H9 (cell line): Measurements from ENCODE around the gene CENPP. TPM values are rescaled to one million over a fixed set of nuclear protein-coding genes. Genes with fewer than 3 reads are reported as not detected.

Experiments
- DNase-seq: peaks from one replicate; pipeline ENCODE4 v3.0.0-alpha.2; 2017
- H2AFZ ChIP-seq: one replicate; pipeline ENCODE4 v1.6.1; 2013; ENCODE audit warnings: mild to moderate bottlenecking, low read length, control low read depth, moderate library complexity
- H2AK5ac ChIP-seq: 2 replicates; pipeline ENCODE4 v1.6.1; 2013; ENCODE audit warnings: low read length, control low read depth, mixed read lengths; ENCODE audit not compliant: insufficient read length
- H2BK120ac ChIP-seq: one replicate; pipeline ENCODE4 v1.6.1; 2013; ENCODE audit warnings: low read depth, mild to moderate bottlenecking, low read length, control low read depth, inconsistent platforms; ENCODE audit not compliant: poor library complexity, severe bottlenecking
- H2BK12ac ChIP-seq: 2 replicates; pipeline ENCODE4 v1.6.1; 2013; ENCODE audit warnings: low read length, control low read depth, mixed read lengths, low read depth; ENCODE audit not compliant: insufficient read length
- H2BK15ac ChIP-seq: 2 replicates; pipeline ENCODE4 v1.6.1; 2013; ENCODE audit warnings: low read depth, low read length, control low read depth
- H2BK20ac ChIP-seq: one replicate; pipeline ENCODE4 v1.6.1; 2013; ENCODE audit warnings: low read depth, mild to moderate bottlenecking, low read length, control low read depth, inconsistent platforms; ENCODE audit not compliant: poor library complexity, severe bottlenecking
- H2BK5ac ChIP-seq: 2 replicates; pipeline ENCODE4 v1.6.1; 2013; ENCODE audit warnings: low read length, control low read depth, mixed read lengths; ENCODE audit not compliant: insufficient read length
- H3K14ac ChIP-seq: 2 replicates; pipeline ENCODE4 v1.6.1; 2013; ENCODE audit warnings: low read length, control low read depth; ENCODE audit not compliant: insufficient read depth
- H3K18ac ChIP-seq: 2 replicates; pipeline ENCODE4 v1.6.1; 2013; ENCODE audit warnings: low read depth, mild to moderate bottlenecking, mixed read lengths, low read length, control low read depth; ENCODE audit not compliant: insufficient read length
- H3K23ac ChIP-seq: 2 replicates; pipeline ENCODE4 v1.6.1; 2013; ENCODE audit warnings: low read length, control low read depth, mixed read lengths, low read depth; ENCODE audit not compliant: insufficient read length
- H3K23me2 ChIP-seq: 2 replicates; pipeline ENCODE4 v1.6.1; 2013; ENCODE audit warnings: low read depth, mild to moderate bottlenecking, mixed read lengths, low read length, control low read depth; ENCODE audit not compliant: insufficient read length, poor library complexity, severe bottlenecking
- H3K27ac ChIP-seq: 2 replicates; pipeline ENCODE4 v1.5.1; 2013; ENCODE audit warnings: low read length, control low read depth, mixed read lengths, low read depth; ENCODE audit not compliant: insufficient read length
- H3K27me3 ChIP-seq: 2 replicates; pipeline ENCODE4 v1.6.1; 2013; ENCODE audit warnings: low read length, control low read depth, inconsistent platforms; ENCODE audit not compliant: insufficient read depth
- H3K4ac ChIP-seq: 2 replicates; pipeline ENCODE4 v1.6.1; 2013; ENCODE audit warnings: low read depth, mild to moderate bottlenecking, control low read depth, inconsistent platforms, low read length, moderate library complexity
- H3K4me1 ChIP-seq: 2 replicates; pipeline ENCODE4 v1.6.1; 2013; ENCODE audit warnings: low read length, control low read depth, inconsistent platforms; ENCODE audit not compliant: insufficient read depth
- H3K4me2 ChIP-seq: 2 replicates; pipeline ENCODE4 v1.6.1; 2013; ENCODE audit warnings: low read length, control low read depth, mixed read lengths; ENCODE audit not compliant: insufficient read length, insufficient read depth
- H3K56ac ChIP-seq: 2 replicates; pipeline ENCODE4 v1.6.1; 2013; ENCODE audit warnings: low read depth, mild to moderate bottlenecking, mixed read lengths, low read length, control low read depth; ENCODE audit not compliant: insufficient read length
- H3K79me1 ChIP-seq: 2 replicates; pipeline ENCODE4 v1.6.1; 2013; ENCODE audit warnings: low read depth, mild to moderate bottlenecking, moderate library complexity, low read length, control low read depth, inconsistent platforms; ENCODE audit not compliant: insufficient read depth, poor library complexity, severe bottlenecking
- H3K79me2 ChIP-seq: 2 replicates; pipeline ENCODE4 v1.6.1; 2013; ENCODE audit warnings: low read length, control low read depth, inconsistent platforms; ENCODE audit not compliant: insufficient read depth
- H3K9ac ChIP-seq: 2 replicates; pipeline ENCODE4 v1.6.1; 2013; ENCODE audit warnings: low read length, control low read depth, mixed read lengths; ENCODE audit not compliant: insufficient read length; ENCODE audit errors: extremely low read depth
- H3K9me3 ChIP-seq: one replicate; pipeline ENCODE4 v1.6.1; 2013; ENCODE audit warnings: low read depth, low read length, inconsistent platforms; ENCODE audit not compliant: control insufficient read depth
- H3T11ph ChIP-seq: one replicate; pipeline ENCODE4 v1.6.1; 2013; ENCODE audit warnings: mild to moderate bottlenecking, low read length, control low read depth, inconsistent platforms
- H4K20me1 ChIP-seq: one replicate; pipeline ENCODE4 v1.6.1; 2013; ENCODE audit not compliant: control insufficient read depth, insufficient read length, insufficient read depth
- H4K5ac ChIP-seq: 2 replicates; pipeline ENCODE4 v1.6.1; 2013; ENCODE audit warnings: low read depth, mild to moderate bottlenecking, mixed read lengths, low read length, control low read depth; ENCODE audit not compliant: insufficient read length
- H4K8ac ChIP-seq: replicated peaks from 2 replicates; pipeline ENCODE4 v1.6.1; 2013; ENCODE audit warnings: low read length, control low read depth, mixed read lengths, low read depth; ENCODE audit not compliant: insufficient read length
- H4K91ac ChIP-seq: 2 replicates; pipeline ENCODE4 v1.6.1; 2013; ENCODE audit warnings: low read depth, mild to moderate bottlenecking, moderate library complexity, mixed read lengths, low read length, control low read depth; ENCODE audit not compliant: insufficient read length
- H3K27ac Mint-ChIP-seq, 3 experiments: 2 replicates in 2 of 3; 3 replicates in 1 of 3; pipeline ENCODE4 v1.8.0; 2020 to 2021; ENCODE audit warnings: mixed read lengths in 3 of 3, mild to moderate bottlenecking in 1 of 3, moderate library complexity in 1 of 3
- H3K27me3 Mint-ChIP-seq: 2 replicates; pipeline ENCODE4 v1.8.0; 2021; ENCODE audit warnings: low read depth, mild to moderate bottlenecking, moderate library complexity, mixed read lengths
- H3K36me3 Mint-ChIP-seq, 3 experiments: 2 replicates in 2 of 3; 3 replicates in 1 of 3; pipeline ENCODE4 v1.8.0; 2020 to 2021; ENCODE audit warnings: low read depth in 3 of 3, mixed read lengths in 3 of 3; ENCODE audit not compliant: insufficient read depth in 1 of 3
- H3K4me1 Mint-ChIP-seq, 2 experiments: 2 replicates each; pipeline ENCODE4 v1.8.0; 2020; ENCODE audit warnings: mixed read lengths in 2 of 2
- H3K4me3 Mint-ChIP-seq, 2 experiments: 2 replicates in 1 of 2; 3 replicates in 1 of 2; pipeline ENCODE4 v1.8.0; 2020 to 2021; ENCODE audit warnings: mild to moderate bottlenecking in 2 of 2, mixed read lengths in 2 of 2, moderate library complexity in 1 of 2
- H3K9me3 Mint-ChIP-seq, 2 experiments: 2 replicates in 1 of 2; 3 replicates in 1 of 2; pipeline ENCODE4 v1.8.0; 2020; ENCODE audit warnings: mild to moderate bottlenecking in 2 of 2, mixed read lengths in 2 of 2, moderate library complexity in 1 of 2
- WGBS: extraction: QIAGEN DNeasy Blood & Tissue Kit; methylation state at CpG from one replicate; pipeline ENCODE4 v1.1.7; 2013; ENCODE audit warnings: missing lambda C conversion rate, low lambda C conversion rate, mixed read lengths; ENCODE audit not compliant: insufficient read length; ENCODE audit errors: extremely low coverage; 5-methylcytosine and 5-hydroxymethylcytosine counted together
- total RNA-seq: library from RNA; stranded (reverse); gene quantifications from 2 replicates; pipeline ENCODE4 v1.2.1, GENCODE V29; 2021
- TF ChIP-seq, protein P1 (sequence below): fragments of 200-600 bp; sonication (generic); conservative IDR thresholded peaks from 3 replicates; pipeline ENCODE4 v1.8.0; 2021; ENCODE audit warnings: antibody characterized with exemption, mild to moderate bottlenecking

CENPP gene
- total RNA-seq, 1 experiment from 2014 or later: 9.1 TPM

DNA sequence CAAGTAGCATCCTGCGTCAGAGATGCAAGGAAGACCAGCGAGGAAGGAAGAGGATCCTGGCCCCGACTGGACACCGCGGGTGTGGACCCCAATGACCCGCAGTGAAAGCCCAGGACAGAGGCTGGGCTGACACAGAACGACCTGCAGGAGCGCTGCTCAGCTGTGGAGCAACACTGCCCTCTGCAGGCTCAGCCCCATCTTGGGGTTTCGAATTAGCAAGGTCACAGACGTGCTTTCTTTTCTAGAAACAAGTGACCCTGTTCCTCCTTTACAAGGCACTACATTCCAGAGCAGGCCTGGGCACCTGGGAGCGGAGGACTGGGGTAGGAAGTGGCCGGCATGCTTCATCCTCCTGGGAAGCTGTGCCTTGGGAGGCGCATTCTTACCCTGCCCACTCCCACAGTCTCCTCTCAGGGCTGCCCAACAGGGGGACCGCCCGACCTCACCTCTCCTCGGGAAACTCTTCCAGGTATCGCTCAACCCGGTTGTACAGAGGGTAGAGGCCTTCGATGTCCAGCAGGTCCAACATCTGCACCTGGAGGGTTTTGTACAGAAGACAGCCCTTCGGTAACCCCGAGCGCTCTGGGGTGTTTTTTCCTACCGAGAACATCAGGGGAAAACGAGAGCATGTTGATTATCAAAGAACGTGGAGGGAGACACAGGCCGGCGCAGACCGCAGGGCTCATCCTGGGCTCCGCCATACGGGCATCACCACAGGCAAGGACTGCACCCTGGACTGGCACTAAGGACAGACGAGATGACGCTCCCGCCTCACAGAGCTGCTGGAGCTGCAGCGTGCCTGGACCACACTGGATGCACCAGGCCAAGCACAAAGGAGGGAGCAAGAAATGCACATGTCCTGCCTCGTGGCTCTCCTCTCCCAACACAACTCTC, 309.2 kb downstream of the CENPP start:
- Mint-ChIP-seq H3K36me3 (peaks cover 12 to 44% (median 28%) of the 10 kb centered on the region in 3 experiments; a peak in 6 of 7 replicates), H3K27me3 (no peaks in the 10 kb centered on the region), H3K4me3 (no peak overlapping the region), H3K27ac (peak overlapping the region; percentile 55 to 81 (median 67); a peak in 3 of 7 replicates), H3K9me3 (no peaks in the 10 kb centered on the region), H3K4me1 (no peaks in the 10 kb centered on the region)
- no peaks in the 10 kb centered on the region for H3K79me2 ChIP-seq
- H4K5ac ChIP-seq: no peak overlapping the region
- no peak overlapping the region for H3T11ph ChIP-seq
- no peak overlapping the region for H3K9ac ChIP-seq
- H2AFZ ChIP-seq: no peak overlapping the region
- peak; percentile 93 for DNase-seq
- WGBS: no CpG with 5 or more reads among the region's 35 CpGs
- H4K20me1 ChIP-seq: no peaks in the 10 kb centered on the region
- H3K9me3 ChIP-seq: no peaks in the 10 kb centered on the region
- no peaks in the 10 kb centered on the region for H3K4me1 ChIP-seq
- no peak overlapping the region for H2BK15ac ChIP-seq
- no peak overlapping the region for H3K56ac ChIP-seq
- H4K8ac ChIP-seq: no peak overlapping the region
- H3K18ac ChIP-seq: no peak overlapping the region
- no peak overlapping the region for H2BK12ac ChIP-seq
- no peak overlapping the region for H2BK120ac ChIP-seq
- H3K27ac ChIP-seq: no peak overlapping the region
- no peak overlapping the region for H3K4me2 ChIP-seq
- H4K91ac ChIP-seq: no peak overlapping the region
- no peaks in the 10 kb centered on the region for H3K23me2 ChIP-seq
- H3K27me3 ChIP-seq: no peaks in the 10 kb centered on the region
- no peak overlapping the region for H3K4ac ChIP-seq
- H3K23ac ChIP-seq: no peak overlapping the region
- no peaks in the 10 kb centered on the region for H3K79me1 ChIP-seq
- TF ChIP-seq, protein P1, sequence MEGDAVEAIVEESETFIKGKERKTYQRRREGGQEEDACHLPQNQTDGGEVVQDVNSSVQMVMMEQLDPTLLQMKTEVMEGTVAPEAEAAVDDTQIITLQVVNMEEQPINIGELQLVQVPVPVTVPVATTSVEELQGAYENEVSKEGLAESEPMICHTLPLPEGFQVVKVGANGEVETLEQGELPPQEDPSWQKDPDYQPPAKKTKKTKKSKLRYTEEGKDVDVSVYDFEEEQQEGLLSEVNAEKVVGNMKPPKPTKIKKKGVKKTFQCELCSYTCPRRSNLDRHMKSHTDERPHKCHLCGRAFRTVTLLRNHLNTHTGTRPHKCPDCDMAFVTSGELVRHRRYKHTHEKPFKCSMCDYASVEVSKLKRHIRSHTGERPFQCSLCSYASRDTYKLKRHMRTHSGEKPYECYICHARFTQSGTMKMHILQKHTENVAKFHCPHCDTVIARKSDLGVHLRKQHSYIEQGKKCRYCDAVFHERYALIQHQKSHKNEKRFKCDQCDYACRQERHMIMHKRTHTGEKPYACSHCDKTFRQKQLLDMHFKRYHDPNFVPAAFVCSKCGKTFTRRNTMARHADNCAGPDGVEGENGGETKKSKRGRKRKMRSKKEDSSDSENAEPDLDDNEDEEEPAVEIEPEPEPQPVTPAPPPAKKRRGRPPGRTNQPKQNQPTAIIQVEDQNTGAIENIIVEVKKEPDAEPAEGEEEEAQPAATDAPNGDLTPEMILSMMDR: peak; percentile 99
- no peak overlapping the region for H3K14ac ChIP-seq
- H2BK20ac ChIP-seq: no peak overlapping the region
- no peak overlapping the region for H2AK5ac ChIP-seq
- H2BK5ac ChIP-seq: no peak overlapping the region
